Sigmoid colon (tissue), 4 donors: ENCODE results near the gene MAPKAP1.

Experiments
- EP300 ChIP-seq, 4 donors: sonication (generic); formaldehyde crosslinking; IDR thresholded peaks; one replicate each; pipeline ENCODE4 v1.6.1; 2017; ENCODE audit warnings: antibody characterized with exemption in 4 of 4
- POLR2A ChIP-seq, 2 donors: fragments of 450-650 bp; IDR thresholded peaks; one replicate each; pipeline ENCODE4 v1.6.1; 2016; ENCODE audit warnings: antibody characterized with exemption in 2 of 2, mild to moderate bottlenecking in 2 of 2, moderate library complexity in 2 of 2
- POLR2AphosphoS5 ChIP-seq, 4 donors: sonication (generic); formaldehyde crosslinking; IDR thresholded peaks; one replicate each; pipeline ENCODE4 v1.6.1; 2017; ENCODE audit warnings: antibody characterized with exemption in 4 of 4
- TF ChIP-seq, protein P1 (sequence below), 4 experiments: fragments of 450-650 bp in 3 of 4; fragments of 200-600 bp in 1 of 4; IDR thresholded peaks; one replicate each; pipeline ENCODE4 v1.5.1; 2016 to 2019; ENCODE audit warnings: antibody characterized with exemption in 4 of 4, mild to moderate bottlenecking in 3 of 4, moderate library complexity in 2 of 4

DNA sequence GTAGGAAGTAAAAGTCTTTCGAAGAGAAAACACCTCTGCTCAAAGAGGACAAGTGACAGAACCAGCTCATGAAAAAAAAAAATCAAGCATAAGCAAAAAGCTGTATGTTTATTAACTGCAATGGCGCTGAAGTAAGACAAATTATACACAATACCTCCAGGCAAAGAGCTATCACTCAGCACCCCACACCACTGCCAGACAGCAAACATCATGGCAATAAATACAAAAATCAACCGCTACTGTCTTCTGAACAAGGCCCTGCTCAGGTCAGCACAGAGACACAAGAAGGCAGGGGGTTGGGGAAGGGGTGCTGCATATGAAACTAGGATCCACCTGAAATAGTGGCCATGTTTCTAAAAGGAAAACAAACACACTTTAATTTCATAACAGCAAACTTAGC is 50.4 kb downstream of the MAPKAP1 start:
- TF ChIP-seq, protein P1, sequence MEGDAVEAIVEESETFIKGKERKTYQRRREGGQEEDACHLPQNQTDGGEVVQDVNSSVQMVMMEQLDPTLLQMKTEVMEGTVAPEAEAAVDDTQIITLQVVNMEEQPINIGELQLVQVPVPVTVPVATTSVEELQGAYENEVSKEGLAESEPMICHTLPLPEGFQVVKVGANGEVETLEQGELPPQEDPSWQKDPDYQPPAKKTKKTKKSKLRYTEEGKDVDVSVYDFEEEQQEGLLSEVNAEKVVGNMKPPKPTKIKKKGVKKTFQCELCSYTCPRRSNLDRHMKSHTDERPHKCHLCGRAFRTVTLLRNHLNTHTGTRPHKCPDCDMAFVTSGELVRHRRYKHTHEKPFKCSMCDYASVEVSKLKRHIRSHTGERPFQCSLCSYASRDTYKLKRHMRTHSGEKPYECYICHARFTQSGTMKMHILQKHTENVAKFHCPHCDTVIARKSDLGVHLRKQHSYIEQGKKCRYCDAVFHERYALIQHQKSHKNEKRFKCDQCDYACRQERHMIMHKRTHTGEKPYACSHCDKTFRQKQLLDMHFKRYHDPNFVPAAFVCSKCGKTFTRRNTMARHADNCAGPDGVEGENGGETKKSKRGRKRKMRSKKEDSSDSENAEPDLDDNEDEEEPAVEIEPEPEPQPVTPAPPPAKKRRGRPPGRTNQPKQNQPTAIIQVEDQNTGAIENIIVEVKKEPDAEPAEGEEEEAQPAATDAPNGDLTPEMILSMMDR (IDR thresholded peaks at IDR 0.05): no peak
- TF ChIP-seq POLR2A (IDR thresholded peaks at IDR 0.05) (no peak), POLR2AphosphoS5 (IDR thresholded peaks at IDR 0.05) (no peak), EP300 (IDR thresholded peaks at IDR 0.05) (no peak)
